ENCODE results near the gene CHCHD6. TPM values are rescaled to one million over a fixed set of nuclear protein-coding genes. Genes with fewer than 3 reads are reported as not detected.

Gene CHCHD6
- polyA plus RNA-seq, 2 donors: 7.0 to 11.9 TPM

DNA sequence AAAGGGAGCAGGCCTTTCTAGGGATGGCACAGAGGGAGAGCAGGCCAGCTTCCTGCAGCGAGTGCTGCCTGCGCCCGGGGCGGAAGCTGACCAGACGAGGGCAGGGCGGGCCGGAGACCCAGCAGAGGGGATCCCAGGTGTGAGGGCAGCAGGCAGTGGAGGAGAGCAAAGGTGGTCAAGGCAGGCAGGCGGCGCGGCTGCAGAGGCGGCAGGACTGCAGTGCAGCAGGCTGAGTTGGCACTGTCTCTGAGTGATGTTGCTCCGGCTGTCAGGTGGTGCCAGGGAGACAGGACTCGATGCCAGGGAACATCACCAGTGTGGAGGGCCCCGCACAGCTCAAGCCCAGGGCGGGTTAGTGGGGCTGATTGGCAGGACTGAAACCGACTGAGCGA is 256.6 kb downstream of the CHCHD6 start:
- no peaks in the 10 kb centered on the region for H3K9me3 ChIP-seq (ENCODE audit: control insufficient read depth in 2 of 2, insufficient read depth in 1 of 2, low read depth in 1 of 2, low read length in 1 of 2)
- H3K4me3 ChIP-seq (ENCODE audit: low read depth in 1 of 2, low read length in 2 of 2): no peak overlapping the region
- no peaks in the 10 kb centered on the region for H3K27me3 ChIP-seq (ENCODE audit: control insufficient read depth in 1 of 2, insufficient read depth in 2 of 2, low read length in 2 of 2)
- H3K4me1 ChIP-seq (ENCODE audit: control insufficient read depth in 2 of 2, insufficient read depth in 2 of 2, low read length in 1 of 2): peaks cover 0 to 36% of the 10 kb centered on the region in 2 donors
- no peaks in the 10 kb centered on the region for H3K36me3 ChIP-seq (ENCODE audit: control insufficient read depth in 2 of 2, insufficient read depth in 2 of 2, low read length in 1 of 2)
- peak overlapping the region; percentile 60 to 84 for H3K27ac ChIP-seq (ENCODE audit: low read depth in 2 of 2, low read length in 1 of 2)
- 54 to 58% methylated on average over 17 of the region's 17 CpGs for WGBS, 2 donors

DNA sequence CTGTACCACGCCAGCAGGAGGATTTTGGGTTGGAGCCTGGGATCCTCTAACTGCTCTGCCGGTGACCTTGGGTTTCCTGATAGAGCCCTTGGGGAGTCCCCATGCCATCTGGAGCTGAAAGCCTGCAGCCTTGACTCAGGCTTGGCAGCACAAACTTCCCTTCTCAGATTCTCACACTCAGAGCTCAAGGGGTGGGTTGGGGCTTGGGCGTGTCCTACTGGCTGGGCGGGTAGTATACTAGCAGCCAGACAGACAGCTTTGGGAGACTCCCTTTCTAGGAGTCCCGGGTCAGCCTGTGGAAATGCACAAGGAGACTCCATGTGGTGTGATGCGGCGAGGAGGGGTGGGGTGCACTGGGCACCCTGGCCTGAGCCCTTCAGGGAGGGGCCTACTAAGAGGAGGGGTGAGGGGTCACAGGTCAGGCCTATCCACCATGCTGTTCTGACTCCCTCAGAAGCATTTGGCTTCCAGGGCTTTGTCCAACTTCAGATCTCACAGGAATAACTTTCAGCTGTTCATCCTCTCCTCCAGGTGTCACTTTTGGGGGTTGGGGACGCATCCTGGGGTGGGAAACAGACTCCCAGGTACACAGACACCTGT is 257.3 kb downstream of the CHCHD6 start:
- no peaks in the 10 kb centered on the region for H3K27me3 ChIP-seq (ENCODE audit: control insufficient read depth in 1 of 2, insufficient read depth in 2 of 2, low read length in 2 of 2)
- peaks cover 0 to 36% of the 10 kb centered on the region in 2 donors for H3K4me1 ChIP-seq (ENCODE audit: control insufficient read depth in 2 of 2, insufficient read depth in 2 of 2, low read length in 1 of 2)
- H3K4me3 ChIP-seq (ENCODE audit: low read depth in 1 of 2, low read length in 2 of 2): no peak overlapping the region
- H3K27ac ChIP-seq (ENCODE audit: low read depth in 2 of 2, low read length in 1 of 2): peak overlapping the region; percentile 66 to 84
- no peaks in the 10 kb centered on the region for H3K36me3 ChIP-seq (ENCODE audit: control insufficient read depth in 2 of 2, insufficient read depth in 2 of 2, low read length in 1 of 2)
- 35 to 57% methylated on average over 8 of the region's 8 CpGs for WGBS, 2 donors
- no peaks in the 10 kb centered on the region for H3K9me3 ChIP-seq (ENCODE audit: control insufficient read depth in 2 of 2, insufficient read depth in 1 of 2, low read depth in 1 of 2, low read length in 1 of 2)

DNA sequence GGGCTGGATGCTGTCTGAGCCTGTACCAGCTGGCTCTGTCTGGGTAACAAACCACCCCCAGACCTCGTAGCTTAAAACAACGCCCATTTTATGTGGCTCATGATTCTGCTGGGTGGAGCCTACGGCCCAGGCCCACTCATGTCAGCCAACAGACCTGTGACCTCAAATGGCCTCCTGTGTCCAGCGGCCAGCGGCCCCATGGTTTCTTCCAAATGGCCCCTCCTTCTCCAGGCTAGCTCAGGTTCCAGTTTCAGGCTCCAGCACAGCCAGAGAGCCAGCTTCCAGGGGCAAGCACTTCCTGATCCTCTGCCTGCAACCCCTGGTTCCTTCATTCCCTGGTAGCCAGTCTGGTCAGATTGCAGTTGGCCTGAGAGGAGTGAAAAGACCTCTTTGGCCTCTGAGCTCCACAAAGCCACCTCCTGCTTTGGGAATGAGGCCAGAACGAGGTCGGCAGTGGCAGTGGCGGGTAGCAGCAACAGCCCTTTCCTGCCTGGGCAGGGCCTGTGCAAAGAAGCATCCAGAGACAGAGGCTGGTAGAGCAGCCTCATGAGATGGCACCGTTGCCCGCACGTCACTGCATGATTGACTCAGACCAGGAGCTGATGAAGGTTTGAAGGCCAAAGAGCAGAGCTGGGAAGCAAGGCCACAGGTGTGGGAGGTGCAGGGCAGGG is 257.9 kb downstream of the CHCHD6 start:
- WGBS, 2 donors: 43 to 69% methylated on average over 11 of the region's 11 CpGs
- Histone ChIP-seq H3K9me3 (ENCODE audit: control insufficient read depth in 2 of 2, insufficient read depth in 1 of 2, low read depth in 1 of 2, low read length in 1 of 2) (no peaks in the 10 kb centered on the region), H3K27me3 (ENCODE audit: control insufficient read depth in 1 of 2, insufficient read depth in 2 of 2, low read length in 2 of 2) (no peaks in the 10 kb centered on the region), H3K36me3 (ENCODE audit: control insufficient read depth in 2 of 2, insufficient read depth in 2 of 2, low read length in 1 of 2) (no peaks in the 10 kb centered on the region), H3K27ac (ENCODE audit: low read depth in 2 of 2, low read length in 1 of 2) (peak overlapping the region; percentile 66 to 84), H3K4me3 (ENCODE audit: low read depth in 1 of 2, low read length in 2 of 2) (no peak overlapping the region), H3K4me1 (ENCODE audit: control insufficient read depth in 2 of 2, insufficient read depth in 2 of 2, low read length in 1 of 2) (peaks cover 0 to 35% of the 10 kb centered on the region in 2 donors)

DNA sequence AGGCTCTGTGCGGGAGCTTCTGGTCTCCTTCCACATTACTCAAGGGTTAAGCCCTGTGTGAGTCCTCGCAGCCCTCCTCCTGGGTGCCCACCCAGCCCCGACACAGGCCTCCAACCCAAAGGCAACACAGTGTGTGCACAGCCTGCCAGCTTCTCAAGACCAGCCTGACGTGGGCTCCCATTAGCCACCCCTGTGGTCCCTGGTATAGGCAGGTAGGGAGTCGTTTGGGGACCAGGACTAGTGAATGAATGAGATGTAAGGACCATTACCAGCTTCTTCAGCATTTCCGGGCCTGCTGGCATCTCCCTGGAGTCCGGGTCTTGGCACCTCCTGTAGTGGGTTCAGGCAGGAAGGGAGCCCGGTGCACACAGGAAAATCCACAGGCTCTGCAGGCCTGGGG is 258.7 kb downstream of the CHCHD6 start:
- H3K27me3 ChIP-seq (ENCODE audit: control insufficient read depth in 1 of 2, insufficient read depth in 2 of 2, low read length in 2 of 2): no peaks in the 10 kb centered on the region
- H3K4me3 ChIP-seq (ENCODE audit: low read depth in 1 of 2, low read length in 2 of 2): no peak overlapping the region
- 93 to 94% methylated on average over 8 of the region's 8 CpGs for WGBS, 2 donors
- no peaks in the 10 kb centered on the region for H3K36me3 ChIP-seq (ENCODE audit: control insufficient read depth in 2 of 2, insufficient read depth in 2 of 2, low read length in 1 of 2)
- H3K9me3 ChIP-seq (ENCODE audit: control insufficient read depth in 2 of 2, insufficient read depth in 1 of 2, low read depth in 1 of 2, low read length in 1 of 2): no peaks in the 10 kb centered on the region
- peaks cover 0 to 27% of the 10 kb centered on the region in 2 donors for H3K4me1 ChIP-seq (ENCODE audit: control insufficient read depth in 2 of 2, insufficient read depth in 2 of 2, low read length in 1 of 2)
- no peak overlapping the region for H3K27ac ChIP-seq (ENCODE audit: low read depth in 2 of 2, low read length in 1 of 2)

DNA sequence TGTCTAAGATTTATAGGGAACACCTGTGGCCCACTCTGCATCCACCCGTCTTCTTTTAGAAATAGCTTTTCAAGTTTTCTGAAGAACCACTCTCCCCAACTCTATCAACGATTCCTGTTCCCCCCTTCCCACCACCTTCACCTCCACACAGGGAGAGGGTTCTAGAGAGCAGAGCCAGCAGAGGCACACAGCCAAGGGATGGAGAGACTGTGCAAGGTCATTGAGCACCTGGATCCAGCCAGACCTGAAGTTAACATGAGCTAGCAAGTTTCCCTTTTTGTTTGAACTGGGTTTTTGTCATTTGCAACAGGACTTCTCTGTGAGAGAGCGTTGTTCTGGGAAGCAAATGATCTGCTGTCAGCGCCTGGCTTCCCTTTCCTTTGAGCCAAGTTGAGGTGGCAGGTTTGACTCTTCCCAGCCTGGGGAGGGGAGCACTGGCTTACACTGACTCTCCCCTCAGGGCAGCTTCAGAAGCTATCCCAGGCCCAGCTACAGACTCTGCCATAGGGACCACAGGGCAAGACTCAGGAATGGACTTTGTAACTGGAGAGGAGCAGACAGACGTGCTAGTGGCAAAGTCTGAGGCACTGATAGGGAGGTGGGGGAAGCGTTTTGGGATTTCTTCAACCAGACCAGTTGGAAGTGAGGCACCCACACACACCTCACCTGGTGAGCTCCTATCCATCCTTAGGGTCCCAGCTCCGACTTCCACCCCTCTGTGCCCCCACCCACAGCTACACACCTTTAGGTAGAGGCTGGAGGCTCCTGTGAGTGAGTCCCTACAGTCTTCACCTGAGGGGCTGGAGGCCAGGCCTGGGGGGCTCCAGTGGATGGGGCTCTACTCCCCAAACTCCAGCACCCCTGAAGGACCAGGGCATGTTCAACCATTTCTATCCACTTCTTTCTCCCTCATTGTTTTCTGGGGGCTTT is 259.5 kb downstream of the CHCHD6 start:
- Histone ChIP-seq H3K9me3 (ENCODE audit: control insufficient read depth in 2 of 2, insufficient read depth in 1 of 2, low read depth in 1 of 2, low read length in 1 of 2) (no peaks in the 10 kb centered on the region), H3K27ac (ENCODE audit: low read depth in 2 of 2, low read length in 1 of 2) (no peak overlapping the region), H3K4me1 (ENCODE audit: control insufficient read depth in 2 of 2, insufficient read depth in 2 of 2, low read length in 1 of 2) (peaks cover 0 to 25% of the 10 kb centered on the region in 2 donors), H3K27me3 (ENCODE audit: control insufficient read depth in 1 of 2, insufficient read depth in 2 of 2, low read length in 2 of 2) (no peaks in the 10 kb centered on the region), H3K36me3 (ENCODE audit: control insufficient read depth in 2 of 2, insufficient read depth in 2 of 2, low read length in 1 of 2) (no peaks in the 10 kb centered on the region), H3K4me3 (ENCODE audit: low read depth in 1 of 2, low read length in 2 of 2) (no peak overlapping the region)
- 87 to 93% methylated on average over 7 of the region's 7 CpGs for WGBS, 2 donors

DNA sequence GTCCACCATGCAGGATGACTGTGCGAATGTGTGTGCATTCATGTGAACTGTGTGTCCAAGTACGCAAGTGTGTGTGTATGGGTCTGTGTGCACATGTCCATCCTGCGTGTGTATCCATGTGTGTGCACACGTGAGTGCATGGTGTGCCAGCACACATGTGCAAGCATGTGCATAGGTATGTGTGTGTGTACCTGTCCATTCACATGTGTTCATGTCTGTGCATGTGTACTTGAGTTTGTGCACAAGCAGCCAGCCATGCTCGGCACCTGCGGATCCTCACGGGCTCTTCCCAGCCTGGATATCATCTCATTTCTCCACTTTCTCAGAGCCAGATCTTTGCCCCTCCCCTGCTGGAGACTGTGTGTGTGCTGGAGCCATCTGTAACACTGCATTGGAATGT is 260.2 kb downstream of the CHCHD6 start:
- peaks cover 0 to 25% of the 10 kb centered on the region in 2 donors for H3K4me1 ChIP-seq (ENCODE audit: control insufficient read depth in 2 of 2, insufficient read depth in 2 of 2, low read length in 1 of 2)
- H3K9me3 ChIP-seq (ENCODE audit: control insufficient read depth in 2 of 2, insufficient read depth in 1 of 2, low read depth in 1 of 2, low read length in 1 of 2): no peaks in the 10 kb centered on the region
- no peak overlapping the region for H3K27ac ChIP-seq (ENCODE audit: low read depth in 2 of 2, low read length in 1 of 2)
- H3K4me3 ChIP-seq (ENCODE audit: low read depth in 1 of 2, low read length in 2 of 2): no peak overlapping the region
- no peaks in the 10 kb centered on the region for H3K27me3 ChIP-seq (ENCODE audit: control insufficient read depth in 1 of 2, insufficient read depth in 2 of 2, low read length in 2 of 2)
- WGBS, 2 donors: 80 to 83% methylated on average over 7 of the region's 7 CpGs
- no peaks in the 10 kb centered on the region for H3K36me3 ChIP-seq (ENCODE audit: control insufficient read depth in 2 of 2, insufficient read depth in 2 of 2, low read length in 1 of 2)

DNA sequence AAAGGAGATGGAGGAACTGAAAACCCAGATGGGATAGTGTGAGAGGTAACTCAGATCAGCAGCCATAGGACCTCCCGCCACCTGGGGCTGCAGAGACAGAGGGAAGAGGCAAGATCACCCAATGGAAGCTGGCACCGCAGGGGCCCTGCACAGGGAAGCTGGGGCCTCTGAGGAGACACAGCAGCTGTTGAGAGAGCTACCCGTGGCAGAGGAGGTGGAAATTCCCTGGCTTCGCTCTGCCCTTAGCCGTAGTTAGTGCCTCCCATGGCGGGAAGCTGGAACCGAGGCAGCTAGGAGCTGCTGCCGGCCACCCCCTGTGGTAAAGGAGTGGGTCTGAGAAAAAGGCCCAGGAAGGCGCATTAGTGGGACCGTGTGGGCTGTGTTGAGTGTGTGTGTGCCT is 260.9 kb downstream of the CHCHD6 start:
- no peak overlapping the region for H3K27ac ChIP-seq (ENCODE audit: low read depth in 2 of 2, low read length in 1 of 2)
- no peaks in the 10 kb centered on the region for H3K9me3 ChIP-seq (ENCODE audit: control insufficient read depth in 2 of 2, insufficient read depth in 1 of 2, low read depth in 1 of 2, low read length in 1 of 2)
- 84 to 92% methylated on average over 9 to 10 of the region's 10 CpGs for WGBS, 2 donors

DNA sequence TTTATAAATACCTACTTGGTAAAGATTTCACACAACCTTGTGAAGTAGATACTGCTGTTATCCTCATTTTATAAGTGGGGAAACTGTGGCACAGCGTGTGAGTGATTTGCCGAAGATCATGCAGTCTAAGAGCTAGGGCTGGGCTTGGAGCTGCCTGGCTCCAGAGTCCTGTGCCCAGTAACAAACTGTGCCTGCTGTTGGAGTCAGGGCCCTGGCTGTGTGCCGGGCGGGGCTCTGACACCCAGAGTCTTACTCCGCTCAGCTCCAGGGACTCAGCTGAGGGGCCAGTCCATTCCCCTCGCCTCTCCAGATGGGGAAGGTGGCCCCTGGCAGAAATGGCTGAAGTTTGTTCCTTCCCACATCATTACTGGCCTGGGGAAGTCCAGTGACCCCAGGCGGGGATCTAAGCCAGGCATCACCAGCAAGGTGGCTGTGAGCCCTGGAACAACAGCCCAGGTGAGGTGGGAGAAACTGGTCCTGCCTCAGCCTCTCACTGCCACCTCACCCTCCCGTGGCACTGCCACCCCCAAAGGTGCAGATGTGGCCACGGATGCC is 261.6 kb downstream of the CHCHD6 start:
- H3K9me3 ChIP-seq (ENCODE audit: control insufficient read depth in 2 of 2, insufficient read depth in 1 of 2, low read depth in 1 of 2, low read length in 1 of 2): no peaks in the 10 kb centered on the region
- peaks cover 0 to 16% of the 10 kb centered on the region in 2 donors for H3K4me1 ChIP-seq (ENCODE audit: control insufficient read depth in 2 of 2, insufficient read depth in 2 of 2, low read length in 1 of 2)
- no peaks in the 10 kb centered on the region for H3K27me3 ChIP-seq (ENCODE audit: control insufficient read depth in 1 of 2, insufficient read depth in 2 of 2, low read length in 2 of 2)
- H3K4me3 ChIP-seq (ENCODE audit: low read depth in 1 of 2, low read length in 2 of 2): no peak overlapping the region
- H3K36me3 ChIP-seq (ENCODE audit: control insufficient read depth in 2 of 2, insufficient read depth in 2 of 2, low read length in 1 of 2): no peaks in the 10 kb centered on the region
- no peak overlapping the region for H3K27ac ChIP-seq (ENCODE audit: low read depth in 2 of 2, low read length in 1 of 2)
- WGBS, 2 donors: 87 to 88% methylated on average over 9 of the region's 9 CpGs

More for the DNA sequence above, 260.9 kb downstream of the CHCHD6 start:
- Histone ChIP-seq H3K4me3 (ENCODE audit: low read depth in 1 of 2, low read length in 2 of 2) (no peak overlapping the region), H3K36me3 (ENCODE audit: control insufficient read depth in 2 of 2, insufficient read depth in 2 of 2, low read length in 1 of 2) (no peaks in the 10 kb centered on the region), H3K4me1 (ENCODE audit: control insufficient read depth in 2 of 2, insufficient read depth in 2 of 2, low read length in 1 of 2) (peaks cover 0 to 23% of the 10 kb centered on the region in 2 donors), H3K27me3 (ENCODE audit: control insufficient read depth in 1 of 2, insufficient read depth in 2 of 2, low read length in 2 of 2) (no peaks in the 10 kb centered on the region)

DNA sequence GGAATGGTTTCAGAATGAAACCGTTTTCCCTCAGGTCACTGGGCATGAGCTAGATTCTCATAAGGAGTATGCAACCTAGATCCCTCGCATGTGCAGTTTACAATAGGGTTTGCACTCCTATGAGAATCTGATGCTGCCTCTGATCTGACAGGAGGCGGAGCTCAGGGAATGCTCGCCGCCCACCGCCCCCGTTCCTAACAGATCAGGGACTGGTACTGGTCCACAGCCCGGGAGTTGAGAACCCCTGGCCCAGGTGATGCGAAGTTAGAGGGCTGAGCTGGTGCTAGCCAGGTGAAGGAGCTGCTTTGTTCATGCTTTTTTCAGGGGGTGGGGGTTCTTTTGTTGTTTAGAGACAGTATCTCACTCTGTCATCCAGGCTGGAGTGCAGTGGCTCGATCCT is 263.3 kb downstream of the CHCHD6 start:
- H3K4me3 ChIP-seq (ENCODE audit: low read depth in 1 of 2, low read length in 2 of 2): no peak overlapping the region
- H3K4me1 ChIP-seq (ENCODE audit: control insufficient read depth in 2 of 2, insufficient read depth in 2 of 2, low read length in 1 of 2): peaks cover 0 to under 1% of the 10 kb centered on the region in 2 donors
- H3K27me3 ChIP-seq (ENCODE audit: control insufficient read depth in 1 of 2, insufficient read depth in 2 of 2, low read length in 2 of 2): no peaks in the 10 kb centered on the region
- WGBS, 2 donors: 84 to 89% methylated on average over 10 of the region's 10 CpGs
- no peak overlapping the region for H3K27ac ChIP-seq (ENCODE audit: low read depth in 2 of 2, low read length in 1 of 2)
- no peaks in the 10 kb centered on the region for H3K36me3 ChIP-seq (ENCODE audit: control insufficient read depth in 2 of 2, insufficient read depth in 2 of 2, low read length in 1 of 2)
- no peaks in the 10 kb centered on the region for H3K9me3 ChIP-seq (ENCODE audit: control insufficient read depth in 2 of 2, insufficient read depth in 1 of 2, low read depth in 1 of 2, low read length in 1 of 2)
